GM18511 (cell line): ENCODE measurements around the gene MORN3.
"Not testable (repeated sequence)": the region's sequence is repeated elsewhere in the genome, so short reads cannot be mapped to it uniquely, and the experiment has no call there.

Experiments
- ATAC-seq: cut with Tn5 transposase; IDR thresholded peaks from one replicate; pipeline ENCODE4 v1.9.1; 2021; ENCODE audit warnings: mild to moderate bottlenecking, moderate library complexity; ENCODE audit not compliant: unreplicated experiment

MORN3 gene

DNA sequence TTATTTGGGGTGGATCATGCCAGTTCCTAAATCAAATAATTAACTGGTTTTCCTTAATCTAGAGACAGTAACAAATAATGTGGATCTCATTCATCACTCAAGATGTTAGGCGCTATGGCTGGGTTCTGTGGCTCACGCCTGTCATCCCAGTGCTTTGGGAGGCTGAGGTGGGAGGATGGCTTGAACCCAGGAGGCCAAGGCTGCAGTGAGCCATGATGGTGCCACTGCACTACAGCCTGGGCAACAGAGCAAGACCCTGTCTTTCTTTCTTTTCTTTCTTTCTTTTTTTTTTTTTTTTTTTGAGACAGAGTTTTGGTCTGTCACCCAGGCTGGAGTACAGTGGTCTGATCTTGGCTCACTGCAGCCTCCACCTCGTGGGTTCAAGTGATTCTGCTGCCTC, 23.3 kb upstream of the MORN3 start:
- not testable (repeated sequence) for ATAC-seq

- ATAC-seq = no peak
These were observed 20.0 kb upstream of the MORN3 start for GRCh38 chr12:121689430-121689829.

DNA sequence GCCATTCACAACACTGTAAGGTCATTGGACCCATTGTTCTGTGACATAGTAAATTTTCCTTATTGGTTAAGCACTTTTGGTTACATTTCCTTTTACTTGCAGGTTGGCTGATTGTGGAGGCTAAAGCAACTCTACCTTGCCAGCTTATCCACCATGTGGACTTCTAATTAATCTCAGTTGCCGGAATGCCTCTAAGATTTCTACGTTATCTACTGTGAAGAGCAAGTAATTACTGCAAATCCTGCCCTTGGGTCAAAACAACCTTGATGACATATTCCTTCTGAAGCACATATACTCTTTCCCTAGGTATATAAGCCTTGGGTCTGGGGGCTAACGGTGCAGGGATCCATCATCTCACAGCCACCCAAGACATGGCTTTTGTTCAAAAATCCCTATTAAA, 19.5 kb upstream of the MORN3 start:
- ATAC-seq = no peak

GRCh38 chr12:121679661-121680197, 10.3 kb upstream of the MORN3 start:
- not testable (repeated sequence) for ATAC-seq

DNA sequence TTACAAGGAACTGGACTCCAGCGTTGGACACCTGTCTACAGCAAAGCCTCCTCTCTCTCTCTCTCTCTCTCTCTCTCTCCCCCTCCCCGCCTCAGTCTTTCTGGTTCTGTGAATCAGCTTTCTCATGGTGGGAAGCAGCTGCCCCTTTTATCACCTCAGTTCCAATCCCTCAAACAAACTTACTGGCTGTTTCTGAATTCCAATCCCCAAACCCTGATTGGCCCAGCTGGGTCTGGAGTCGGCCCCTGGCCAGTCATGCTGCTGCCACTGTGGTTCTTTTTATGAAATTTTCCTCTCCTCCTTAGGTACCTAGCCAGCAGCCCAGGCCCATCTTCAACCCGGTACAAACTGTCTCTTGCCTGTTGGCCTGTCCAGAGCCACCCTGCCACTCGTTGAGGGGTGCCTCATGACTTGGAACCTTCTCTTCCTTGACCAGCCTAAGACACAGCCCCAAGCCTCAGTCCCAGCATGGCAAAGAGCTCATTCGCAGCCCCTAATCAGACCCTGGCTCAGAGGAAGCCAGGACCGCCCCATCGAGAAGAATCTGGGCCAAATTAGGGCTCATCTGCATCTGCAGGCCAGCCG, 9.4 kb upstream of the MORN3 start:
- ATAC-seq = no peak

DNA sequence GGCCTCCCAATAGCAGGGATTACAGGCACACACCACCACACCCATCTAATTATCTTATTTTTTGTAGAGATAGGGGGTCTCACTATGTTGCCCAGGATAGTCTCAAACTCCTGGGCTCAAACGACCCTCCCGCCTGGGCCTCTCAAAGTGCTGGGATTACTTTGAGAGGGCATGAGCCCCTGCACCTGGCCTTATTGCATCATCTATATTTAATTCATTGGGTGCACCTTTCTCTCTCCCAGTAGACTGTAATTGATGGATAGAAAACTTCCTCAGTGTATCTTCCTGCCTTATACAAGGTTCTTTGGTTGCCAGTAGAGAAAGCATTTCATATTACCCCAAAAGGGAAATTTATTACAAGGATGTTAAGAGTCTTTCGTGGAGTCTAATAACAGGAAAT, 8.9 kb upstream of the MORN3 start:
- ATAC-seq = no peak

- ATAC-seq = no peak
These were observed 6.7 kb upstream of the MORN3 start for GRCh38 chr12:121676190-121676589.

DNA sequence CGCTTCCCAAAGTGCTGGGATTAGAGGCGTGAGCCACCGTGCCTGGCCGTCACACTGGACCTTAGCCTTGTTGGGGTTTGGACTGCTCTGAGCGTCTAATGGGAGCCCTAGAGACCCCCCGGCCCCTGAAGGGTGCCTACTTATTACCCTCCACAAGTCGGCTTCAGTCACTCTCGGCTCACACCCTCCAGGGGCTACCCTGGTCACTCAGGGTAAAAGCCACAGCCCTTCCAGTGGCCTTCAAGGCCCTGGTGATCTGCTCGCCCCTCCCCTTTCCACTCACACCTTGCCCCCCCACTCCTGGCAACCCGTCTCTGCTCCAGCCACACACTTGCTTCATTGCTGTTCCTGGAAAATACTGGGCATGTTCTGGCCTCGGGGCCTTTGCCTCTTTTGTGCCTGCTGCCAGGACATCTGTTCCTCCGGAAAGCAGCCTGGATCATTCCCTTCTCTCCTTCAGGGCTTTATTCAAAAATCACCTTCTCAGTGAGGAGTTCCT, 3.6 kb upstream of the MORN3 start:
- no peak for ATAC-seq

DNA sequence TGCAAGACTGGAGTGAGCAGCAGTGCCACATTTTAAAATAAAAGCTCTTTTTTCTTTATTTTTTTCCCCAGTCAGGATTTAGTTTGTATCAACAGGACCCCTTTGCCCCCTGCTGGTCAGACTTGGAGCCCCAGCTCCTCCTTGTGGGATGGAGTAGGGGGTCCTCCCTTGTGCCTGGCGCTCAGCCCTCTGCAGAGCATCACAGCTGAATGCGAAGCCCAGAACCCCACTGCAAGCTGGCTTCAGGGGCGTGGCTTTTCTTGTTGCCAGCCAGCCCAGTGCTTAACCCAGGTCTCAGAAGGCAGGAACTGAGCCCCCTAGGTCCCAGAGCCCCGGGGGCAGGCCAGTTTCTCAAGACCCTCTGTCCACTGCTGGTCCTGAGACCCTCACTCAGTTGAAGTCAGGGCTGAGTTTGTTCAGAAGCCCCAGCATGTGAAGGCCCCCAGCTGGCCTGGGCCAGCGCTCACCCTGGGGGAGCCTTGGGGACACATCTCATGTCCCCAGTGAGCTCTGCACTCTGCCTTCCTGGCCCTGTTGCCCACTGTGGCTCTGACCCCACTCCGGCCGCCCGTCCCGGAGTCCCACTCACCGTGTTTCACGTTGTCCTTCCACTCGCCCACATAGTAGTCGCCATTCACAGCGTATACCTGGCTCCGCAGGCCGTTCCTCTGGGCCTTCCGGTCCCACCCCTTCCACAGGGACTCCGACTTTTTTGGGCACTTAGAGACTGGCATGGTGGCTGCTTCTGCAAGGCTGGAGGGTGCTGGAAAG, 519 bp downstream of the MORN3 start:
- ATAC-seq = no peak

DNA sequence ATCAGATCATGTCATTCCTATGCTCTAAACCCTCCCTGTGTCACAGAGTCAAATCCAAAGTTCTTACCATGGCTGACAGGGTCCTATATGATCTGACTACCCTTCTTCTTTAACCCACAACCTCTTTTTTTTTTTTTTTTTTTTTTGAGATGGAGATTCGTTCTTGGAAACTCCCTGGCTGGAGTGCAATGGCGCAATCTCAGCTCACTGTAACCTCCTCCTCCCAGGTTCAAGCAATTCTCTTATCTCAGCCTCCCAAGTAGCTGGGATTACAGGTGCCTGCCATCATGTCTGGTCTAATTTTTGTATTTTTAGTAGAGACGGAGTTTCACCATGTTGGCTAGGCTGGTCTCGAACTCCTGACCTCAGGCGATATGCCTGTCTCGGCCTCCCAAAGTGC, 2.6 kb downstream of the MORN3 start:
- not testable (repeated sequence) for ATAC-seq

DNA sequence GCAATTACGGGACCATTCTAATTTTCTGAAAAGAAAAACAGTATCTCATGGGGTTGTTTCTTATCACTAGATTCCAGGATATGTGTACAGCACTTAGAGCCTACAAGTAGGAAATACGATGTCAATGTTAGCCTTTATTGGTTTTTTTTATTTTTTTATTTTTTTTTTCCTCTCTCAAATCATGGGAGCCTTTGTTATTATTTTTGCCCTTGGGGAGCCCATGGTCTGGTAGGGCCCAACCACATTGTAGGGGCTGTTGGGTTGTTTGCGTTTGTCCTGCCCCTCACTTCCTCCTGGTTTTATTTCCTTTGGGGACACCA, 5.9 kb downstream of the MORN3 start:
- ATAC-seq = no peak

DNA sequence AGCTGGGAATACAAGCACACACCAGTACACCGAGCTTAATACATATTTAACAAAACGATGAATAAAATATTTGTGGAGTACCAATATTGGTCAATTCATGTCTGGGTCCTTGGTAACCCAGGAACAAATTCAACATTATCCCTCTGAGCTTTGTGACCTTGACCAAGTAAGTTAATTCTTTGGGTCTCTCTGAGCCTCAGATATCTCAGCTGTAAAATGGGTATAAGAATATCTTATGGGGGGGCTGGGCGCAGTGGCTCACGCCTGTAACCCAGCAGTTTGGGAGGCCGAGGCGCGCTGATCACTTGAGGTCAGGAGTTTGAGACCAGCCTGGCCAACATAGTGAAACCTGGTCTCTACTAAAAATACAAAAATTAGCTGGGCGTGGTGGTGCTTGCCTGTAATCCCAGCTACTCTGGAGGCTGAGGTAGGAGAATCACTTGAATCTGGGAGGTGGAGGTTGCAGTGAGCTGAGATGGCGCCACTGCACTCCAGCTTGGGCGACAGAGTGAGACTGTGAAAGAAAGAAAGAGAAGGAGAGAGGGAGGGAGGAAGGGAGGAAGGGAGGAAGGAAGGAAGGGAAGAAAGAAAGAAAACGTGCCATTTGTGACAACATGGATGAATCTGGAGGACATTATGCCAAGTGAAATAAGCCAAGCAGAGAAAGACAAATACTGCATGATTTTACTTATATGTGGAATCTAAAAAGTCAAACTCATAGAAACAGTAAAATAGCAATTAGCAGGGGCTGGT, 7.9 kb downstream of the MORN3 start:
- not testable (repeated sequence) for ATAC-seq

DNA sequence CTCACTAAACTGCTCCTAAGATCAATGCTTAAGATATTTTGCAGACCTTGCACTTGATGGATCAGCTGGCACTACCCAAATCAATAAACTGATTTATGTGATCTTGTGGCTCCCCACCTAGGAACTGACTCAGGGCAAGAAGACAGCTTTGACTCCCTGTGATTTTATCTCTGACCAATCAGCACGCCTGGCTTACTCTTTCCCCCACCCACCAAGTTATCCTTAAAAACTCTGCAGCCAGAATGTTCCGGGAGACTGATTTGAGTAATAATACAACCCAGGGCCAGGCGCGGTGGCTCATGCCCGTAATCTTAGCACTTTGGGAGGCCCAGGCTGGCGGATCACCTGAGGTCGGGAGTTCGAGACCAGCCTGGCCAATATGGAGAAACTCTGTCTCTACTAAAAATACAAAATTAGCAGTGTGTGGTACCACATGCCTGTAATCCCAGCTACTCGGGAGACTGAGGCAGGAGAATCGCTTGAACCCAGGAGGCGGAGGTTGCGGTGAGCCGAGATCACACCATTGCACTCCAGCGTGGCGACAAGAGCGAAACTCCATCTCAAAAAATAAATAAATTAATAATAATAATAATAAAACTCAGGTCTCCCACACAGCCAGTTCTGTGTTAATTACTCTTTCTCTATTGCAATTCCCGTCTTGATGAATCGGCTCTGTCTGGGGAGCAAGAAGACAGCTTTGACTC, 12.0 kb downstream of the MORN3 start:
- ATAC-seq = no peak

- ATAC-seq = no peak
These were observed 13.3 kb downstream of the MORN3 start for GRCh38 chr12:121656122-121656521.

GRCh38 chr12:121653999-121654398, 15.5 kb downstream of the MORN3 start:
- no peak for ATAC-seq

DNA sequence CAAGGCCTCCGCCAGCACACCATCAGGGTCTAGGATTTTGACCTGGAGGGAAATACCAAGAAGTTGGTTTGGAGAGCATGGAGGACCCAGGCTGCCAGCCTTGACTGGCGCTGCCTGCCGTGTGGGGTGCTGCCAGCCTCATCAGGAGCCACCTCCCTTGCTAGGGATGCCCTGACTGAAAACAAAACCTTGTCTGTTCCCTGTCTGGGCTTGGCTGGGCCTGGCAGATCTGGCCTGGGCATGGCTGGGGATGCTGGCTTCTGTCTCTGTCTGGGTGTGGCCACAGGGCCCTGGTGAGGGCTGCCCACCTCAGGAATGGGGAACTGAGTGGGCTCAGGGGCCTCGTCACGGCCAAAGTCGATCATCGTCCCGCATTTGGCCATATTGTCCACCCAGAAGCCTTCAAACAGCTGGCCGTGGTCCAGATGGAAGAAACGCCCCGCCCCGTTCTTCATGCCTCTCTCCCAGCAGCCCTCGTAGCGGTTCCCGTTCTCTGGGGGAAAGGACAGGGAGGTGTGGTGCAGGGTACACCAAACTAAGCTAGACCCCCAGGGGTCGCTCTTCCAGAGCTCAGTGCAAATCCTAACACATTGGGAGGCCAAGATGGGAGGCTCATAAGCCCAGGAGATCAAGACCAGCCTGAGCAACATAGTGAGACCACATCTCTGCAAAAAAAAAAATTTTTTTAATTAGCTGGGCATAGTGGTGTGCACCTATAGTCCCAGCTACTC, 16.5 kb downstream of the MORN3 start:
- no peak for ATAC-seq

- ATAC-seq = no peak
These were observed 18.1 kb downstream of the MORN3 start for GRCh38 chr12:121651320-121651719.

GRCh38 chr12:121649819-121650353, 19.6 kb downstream of the MORN3 start:
- no peak for ATAC-seq

- ATAC-seq = no peak
These were observed 20.1 kb downstream of the MORN3 start for GRCh38 chr12:121649322-121649721.

DNA sequence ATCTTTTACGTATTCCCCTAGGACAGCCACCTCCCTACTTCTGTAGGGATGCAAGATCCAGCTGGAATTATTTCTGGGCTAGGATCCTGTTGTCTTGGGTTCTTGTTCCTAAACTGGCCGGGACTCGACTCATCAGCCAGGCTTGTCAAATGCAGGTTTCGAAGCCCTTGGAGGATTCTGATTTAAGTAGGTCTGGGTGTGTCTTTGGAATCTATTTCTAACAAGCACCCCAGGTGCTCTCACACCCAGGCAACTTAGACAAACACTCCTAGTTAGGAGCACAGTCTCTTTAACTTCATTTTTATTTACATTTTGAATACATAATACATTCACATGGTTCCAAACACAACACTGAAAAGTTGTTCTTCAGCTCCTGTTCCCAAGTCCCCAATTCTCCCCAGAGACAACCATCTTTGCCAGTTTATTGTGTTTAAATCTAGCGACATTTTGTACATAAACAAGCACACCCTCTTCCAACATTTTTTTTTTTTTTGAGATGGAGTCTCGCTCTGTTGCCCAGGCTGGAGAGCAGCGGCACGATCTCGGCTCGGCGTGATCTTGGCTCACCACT, 20.9 kb downstream of the MORN3 start:
- no peak for ATAC-seq
